ENCODE data around the gene PSMB7. TPM values are rescaled to one million over a fixed set of nuclear protein-coding genes. Genes with fewer than 3 reads are reported as not detected.

PSMB7 gene
- total RNA-seq, 1 donor from 2014 or later, result 87.6 TPM

DNA sequence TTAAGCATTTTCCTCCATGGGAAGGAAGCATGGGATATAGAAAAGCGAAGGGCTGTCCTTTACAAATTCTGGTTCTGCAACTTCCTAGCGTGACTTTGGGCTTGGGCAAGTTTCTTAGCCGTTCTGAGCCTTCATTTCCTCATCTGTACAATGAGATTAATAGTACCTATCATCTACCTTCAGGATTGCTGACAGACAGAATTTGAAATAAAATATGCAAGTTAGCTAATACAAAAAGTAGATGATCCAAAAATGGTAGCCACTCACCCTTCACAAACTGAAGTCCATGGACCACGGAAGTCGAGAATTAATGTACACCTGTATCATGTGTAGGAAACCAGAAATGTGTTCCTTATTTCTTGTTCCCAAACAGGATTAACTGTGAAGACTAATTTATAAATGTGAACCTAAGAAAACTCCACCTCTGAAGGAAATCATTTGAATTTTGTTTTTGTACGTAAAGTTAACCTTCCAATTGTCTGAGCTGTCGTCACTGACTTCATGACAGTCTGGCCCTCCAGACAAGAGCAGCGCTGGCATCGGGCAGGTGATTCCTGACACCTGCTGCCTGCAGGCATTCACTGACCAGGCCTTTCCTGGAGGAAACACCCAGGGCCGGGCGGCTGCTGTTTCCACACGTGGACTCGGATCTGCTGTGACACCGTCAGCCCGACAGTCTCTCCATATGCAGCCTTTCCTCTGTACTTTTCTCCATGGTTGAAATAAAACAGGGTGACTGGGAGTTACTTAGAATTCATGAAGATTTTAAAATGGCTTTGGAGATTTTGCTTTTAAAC is 63.4 kb downstream of the PSMB7 start:
- ATAC-seq, result no peak
- intact Hi-C loops (cut with DNase I), result no loop called here
- peak; percentile 60 for DNase-seq (ENCODE audit: low spot score)

DNA sequence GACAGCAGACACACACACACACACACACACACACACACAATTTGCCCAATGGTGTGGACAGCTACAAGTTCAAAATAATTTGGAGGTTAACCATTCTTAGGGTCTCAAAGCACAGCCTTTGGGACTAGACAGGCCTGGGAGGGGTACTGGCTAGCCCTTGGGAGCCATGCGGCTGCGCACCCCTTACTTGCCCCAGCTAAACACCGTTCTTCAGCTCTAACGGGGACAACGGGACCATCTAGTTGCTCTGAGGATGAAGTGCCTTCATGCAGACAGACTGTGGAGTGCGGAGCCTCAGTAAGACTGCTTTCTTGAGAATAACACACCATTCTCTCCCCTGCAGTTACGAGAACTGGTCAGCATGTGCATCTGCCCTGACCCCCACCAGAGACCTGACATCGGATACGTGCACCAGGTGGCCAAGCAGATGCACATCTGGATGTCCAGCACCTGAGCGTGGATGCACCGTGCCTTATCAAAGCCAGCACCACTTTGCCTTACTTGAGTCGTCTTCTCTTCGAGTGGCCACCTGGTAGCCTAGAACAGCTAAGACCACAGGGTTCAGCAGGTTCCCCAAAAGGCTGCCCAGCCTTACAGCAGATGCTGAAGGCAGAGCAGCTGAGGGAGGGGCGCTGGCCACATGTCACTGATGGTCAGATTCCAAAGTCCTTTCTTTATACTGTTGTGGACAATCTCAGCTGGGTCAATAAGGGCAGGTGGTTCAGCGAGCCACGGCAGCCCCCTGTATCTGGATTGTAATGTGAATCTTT is 64.6 kb downstream of the PSMB7 start:
- DNase-seq (ENCODE audit: low spot score), result peak; percentile 42
- no peak for ATAC-seq
- intact Hi-C loops (cut with DNase I), result no loop called here

DNA sequence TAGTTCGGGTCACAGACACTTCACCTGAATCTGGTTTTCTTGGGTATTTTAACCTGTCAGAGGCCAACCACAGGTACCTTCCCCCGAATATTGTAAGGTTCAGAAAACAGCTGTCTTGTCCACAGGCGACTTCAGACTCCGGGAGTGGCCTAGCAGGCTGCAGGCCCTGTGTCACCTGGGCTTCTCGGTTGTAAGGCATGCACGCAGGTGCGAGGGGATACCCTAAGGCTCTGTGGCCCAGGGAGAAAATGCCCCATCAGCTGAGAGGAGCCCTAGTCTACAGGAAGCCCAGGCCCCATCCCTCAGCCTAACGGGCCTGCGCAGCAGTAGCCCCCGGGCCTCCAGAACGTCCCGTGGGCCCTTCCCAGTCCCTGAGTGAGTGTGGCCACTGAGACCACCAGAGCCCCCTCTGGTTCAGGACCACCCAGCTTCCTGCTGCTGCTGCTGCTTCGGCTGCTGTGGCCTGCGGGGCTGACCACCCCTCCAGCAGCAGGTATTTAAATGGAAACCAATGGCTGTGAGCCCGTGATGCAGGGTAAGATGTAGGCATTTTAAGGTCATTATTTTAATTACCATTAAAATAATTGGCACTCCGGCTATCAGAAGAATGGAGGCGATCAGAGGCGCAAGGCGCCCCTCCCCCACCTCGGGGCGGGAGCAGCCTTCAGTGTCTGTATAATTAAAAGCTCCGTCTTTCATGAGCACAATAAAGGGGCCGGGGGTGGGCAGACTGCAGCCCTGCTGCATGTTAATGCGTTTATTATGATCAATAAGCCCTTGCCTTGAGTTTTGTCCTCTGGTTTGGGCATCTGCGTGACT is 65.4 kb downstream of the PSMB7 start:
- intact Hi-C loops (cut with DNase I), result no loop called here
- DNase-seq (ENCODE audit: low spot score) (peak; percentile 48), ATAC-seq (no peak)

DNA sequence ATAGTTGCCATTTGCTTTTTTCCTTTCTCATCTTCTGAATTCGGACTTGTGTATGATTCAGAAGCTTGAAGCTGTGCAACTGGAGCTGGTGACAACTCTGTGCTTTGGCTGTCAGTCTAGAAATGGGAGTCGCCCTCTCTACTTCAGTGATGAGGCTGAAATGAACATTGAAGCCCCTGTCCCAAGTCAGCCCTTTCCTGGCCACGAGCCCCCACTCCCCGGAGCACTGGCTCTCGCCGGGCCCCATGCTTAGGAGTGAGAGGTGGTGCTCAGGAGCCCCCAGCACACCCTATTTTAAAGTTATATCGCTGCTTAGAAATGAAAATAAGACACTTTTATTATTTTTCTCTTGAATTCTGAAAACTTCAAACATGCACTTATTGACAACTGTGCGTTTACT is 66.0 kb downstream of the PSMB7 start:
- DNase-seq (ENCODE audit: low spot score) (peak; percentile 41), ATAC-seq (no peak)
- intact Hi-C loops (cut with DNase I), result no loop called here

DNA sequence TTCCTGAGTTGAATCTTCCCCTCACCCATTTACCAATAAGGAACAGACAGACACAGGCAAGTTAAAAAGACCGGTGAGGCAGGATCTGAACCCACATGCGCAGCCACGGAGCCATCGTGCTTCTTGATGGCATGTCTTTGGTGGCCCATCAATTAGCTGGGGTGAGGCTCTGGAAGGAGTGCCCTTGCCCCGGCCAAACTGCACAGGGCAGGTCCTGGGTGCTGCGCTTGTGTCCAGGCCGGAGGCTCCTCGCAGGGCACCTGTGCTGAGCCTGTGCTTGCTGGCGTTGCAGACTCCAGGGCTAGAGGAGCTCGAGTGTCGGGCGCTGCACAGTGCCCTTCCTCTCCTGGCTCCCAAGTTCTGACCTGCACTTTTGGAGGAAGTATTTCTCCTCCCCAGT is 66.4 kb downstream of the PSMB7 start:
- peak; percentile 51 for DNase-seq (ENCODE audit: low spot score)
- intact Hi-C loops (cut with DNase I), result no loop called here
- no peak for ATAC-seq

DNA sequence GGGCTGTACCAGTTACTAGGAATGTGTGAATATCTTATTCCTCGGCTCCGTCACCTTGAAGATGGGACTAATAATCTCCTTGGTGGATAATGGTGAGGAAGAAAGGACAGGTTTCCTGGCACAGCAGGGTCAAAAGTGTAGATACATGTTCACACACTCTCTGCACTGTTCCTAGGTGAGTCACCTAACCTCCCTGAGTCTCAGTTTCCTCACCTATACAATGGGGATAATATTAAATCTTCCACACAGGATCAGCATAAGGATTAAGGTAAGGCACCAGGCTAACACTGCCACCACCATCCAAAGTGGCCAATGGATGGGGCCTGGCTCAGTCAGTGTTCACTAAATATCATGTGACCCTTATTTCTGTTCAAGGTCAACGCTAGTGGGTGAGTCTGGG is 66.9 kb downstream of the PSMB7 start:
- ATAC-seq, result no peak
- no peak for DNase-seq (ENCODE audit: low spot score)
- intact Hi-C loops (cut with DNase I), result no loop called here

DNA sequence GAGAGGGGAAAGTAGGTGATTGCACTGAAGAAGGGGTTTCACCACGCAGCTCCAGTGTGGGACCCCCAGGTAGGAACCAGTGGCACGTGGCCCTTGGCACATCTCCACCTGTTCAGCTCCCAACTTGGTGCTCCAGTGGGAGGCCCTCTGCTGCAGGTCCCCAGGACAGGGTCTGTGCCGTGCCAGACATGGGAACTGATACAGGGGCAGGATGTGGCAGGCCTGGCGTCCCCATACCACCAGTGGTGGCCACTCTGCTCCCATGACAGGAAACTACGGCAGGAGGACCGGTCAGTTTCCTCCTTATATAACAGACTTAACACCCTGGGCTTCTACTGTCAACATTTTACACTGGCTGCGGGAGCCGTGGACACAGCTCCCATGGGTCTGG is 67.3 kb downstream of the PSMB7 start:
- DNase-seq (ENCODE audit: low spot score), result no peak
- ATAC-seq, result no peak
- intact Hi-C loops (cut with DNase I), result no loop called here

DNA sequence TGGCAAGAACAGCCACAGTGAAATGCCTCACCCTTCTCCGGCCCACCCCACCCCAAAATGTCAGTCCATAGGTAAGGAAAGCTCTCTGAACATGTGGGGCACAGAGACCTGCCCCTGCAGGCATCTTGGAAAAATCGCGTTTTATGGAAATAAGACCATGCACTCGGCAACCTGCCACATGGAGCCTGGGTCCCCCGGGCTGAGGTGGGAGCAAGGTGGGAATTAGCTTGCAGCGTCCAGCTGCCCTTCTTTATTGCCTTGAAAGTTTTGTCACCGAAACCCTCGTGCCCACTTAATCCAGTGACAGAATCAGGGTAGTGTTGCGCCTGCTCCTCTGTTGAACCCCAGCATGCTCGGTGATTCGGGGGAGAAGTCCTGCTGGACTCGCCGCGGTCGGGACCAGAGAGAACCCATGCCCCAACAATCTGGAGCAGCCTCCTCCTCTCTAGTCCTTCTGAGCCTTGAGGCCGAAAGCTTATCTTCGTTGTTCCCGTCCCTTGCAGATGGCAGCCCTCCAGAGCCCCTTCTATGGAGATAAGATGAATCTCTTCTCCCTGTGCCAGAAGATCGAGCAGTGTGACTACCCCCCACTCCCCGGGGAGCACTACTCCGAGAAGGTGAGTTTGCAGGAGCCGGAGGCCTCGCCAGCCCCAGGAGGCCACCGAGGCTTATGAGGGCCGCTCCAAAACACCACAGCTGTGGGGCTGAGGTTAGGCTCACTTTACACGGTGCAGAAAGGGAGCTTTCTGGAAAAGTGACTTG is 67.9 kb downstream of the PSMB7 start:
- no peak for ATAC-seq
- DNase-seq (ENCODE audit: low spot score), result no peak
- intact Hi-C loops (cut with DNase I), result no loop called here

DNA sequence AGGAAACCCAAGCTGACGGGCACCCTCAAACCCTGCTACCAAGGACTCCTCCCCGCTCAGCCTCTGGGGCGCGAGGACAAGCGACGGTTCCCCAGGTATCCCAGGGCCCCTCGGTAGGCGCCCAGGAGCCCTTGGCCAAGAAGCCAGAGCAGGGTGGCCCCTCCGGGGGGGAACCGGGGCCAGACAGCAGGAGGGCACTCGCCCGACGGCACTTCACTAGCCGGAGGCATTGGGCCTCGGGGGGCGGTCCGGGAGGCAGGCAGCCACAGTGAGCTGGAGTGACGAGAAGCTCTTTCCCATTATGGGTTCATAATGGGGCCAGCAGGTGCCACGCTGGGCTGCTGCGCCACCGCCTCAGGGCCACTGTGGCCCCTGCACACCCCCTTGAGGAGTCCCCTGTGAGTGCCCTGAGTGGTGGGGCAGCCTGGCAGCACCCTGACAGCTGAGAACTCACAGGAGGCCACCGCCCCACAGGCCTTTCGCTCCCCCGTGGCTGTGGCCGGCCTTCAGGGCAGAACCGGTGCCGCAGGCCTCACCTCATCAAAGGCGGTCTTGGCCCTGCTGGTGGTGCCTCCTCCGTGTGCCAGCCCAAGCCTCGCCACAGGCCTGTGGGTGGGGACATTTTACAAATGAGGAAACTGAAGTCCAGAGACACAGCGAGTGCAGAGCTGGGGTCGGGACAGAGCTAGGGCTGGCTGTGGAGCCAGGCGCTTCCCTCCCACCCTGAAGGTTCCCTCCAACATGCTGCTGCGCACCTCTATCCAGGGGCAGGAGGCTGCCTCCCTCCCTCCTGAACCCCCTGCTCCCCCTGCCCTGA is 68.7 kb downstream of the PSMB7 start:
- intact Hi-C loops (cut with DNase I), result no loop called here
- DNase-seq (ENCODE audit: low spot score) (no peak), ATAC-seq (no peak)

DNA sequence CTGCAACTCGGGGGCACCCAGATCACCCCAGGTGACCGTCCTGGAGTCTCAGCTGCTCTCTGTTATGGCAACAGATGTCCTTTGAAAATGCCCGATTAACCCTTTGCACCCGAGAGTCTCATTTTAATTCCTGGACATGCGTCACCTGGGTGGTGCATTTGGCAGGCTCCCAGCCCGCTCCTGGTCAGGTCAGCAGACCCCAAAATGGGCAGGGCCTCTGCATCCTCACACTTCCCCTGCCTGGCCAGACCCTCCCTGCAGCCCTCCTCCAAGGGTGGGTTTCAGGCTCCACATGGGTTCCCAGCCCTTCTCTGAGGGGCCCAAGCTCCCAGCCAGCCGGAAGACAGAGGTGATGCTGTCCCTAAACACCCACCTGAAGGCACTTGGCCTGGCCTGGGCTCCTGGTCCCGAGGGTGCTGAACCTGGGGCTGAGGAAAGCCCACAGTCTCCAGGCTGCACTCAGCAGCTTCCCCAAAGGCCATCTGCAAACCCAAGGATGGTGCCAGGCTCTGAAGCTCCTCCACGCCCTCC is 69.4 kb downstream of the PSMB7 start:
- no peak for ATAC-seq
- intact Hi-C loops (cut with DNase I), result no loop called here

DNA sequence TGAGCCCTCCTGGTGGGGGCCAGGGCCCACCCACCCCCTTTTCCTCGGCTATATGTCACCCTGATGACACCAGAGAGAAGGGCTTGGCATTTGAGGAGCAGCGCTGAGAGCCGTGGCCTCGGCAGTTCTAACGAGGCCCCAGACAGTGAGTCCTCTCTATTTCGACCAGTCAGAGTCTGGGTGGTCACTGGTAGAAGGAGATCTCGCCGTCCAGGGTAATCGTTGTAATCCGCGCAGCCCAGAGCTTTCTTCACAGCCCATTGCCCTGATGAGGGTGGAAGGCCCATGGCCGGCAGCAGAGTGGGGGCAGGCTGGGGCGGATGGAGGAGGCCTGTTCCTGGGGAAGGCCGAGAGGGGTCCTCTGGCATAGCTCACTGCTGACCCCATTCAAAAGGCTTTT is 70.2 kb downstream of the PSMB7 start:
- DNase-seq (ENCODE audit: low spot score), result no peak
- ATAC-seq, result no peak
- intact Hi-C loops (cut with DNase I), result no loop called here

More for the DNA sequence above, 69.4 kb downstream of the PSMB7 start:
- no peak for DNase-seq (ENCODE audit: low spot score)

DNA sequence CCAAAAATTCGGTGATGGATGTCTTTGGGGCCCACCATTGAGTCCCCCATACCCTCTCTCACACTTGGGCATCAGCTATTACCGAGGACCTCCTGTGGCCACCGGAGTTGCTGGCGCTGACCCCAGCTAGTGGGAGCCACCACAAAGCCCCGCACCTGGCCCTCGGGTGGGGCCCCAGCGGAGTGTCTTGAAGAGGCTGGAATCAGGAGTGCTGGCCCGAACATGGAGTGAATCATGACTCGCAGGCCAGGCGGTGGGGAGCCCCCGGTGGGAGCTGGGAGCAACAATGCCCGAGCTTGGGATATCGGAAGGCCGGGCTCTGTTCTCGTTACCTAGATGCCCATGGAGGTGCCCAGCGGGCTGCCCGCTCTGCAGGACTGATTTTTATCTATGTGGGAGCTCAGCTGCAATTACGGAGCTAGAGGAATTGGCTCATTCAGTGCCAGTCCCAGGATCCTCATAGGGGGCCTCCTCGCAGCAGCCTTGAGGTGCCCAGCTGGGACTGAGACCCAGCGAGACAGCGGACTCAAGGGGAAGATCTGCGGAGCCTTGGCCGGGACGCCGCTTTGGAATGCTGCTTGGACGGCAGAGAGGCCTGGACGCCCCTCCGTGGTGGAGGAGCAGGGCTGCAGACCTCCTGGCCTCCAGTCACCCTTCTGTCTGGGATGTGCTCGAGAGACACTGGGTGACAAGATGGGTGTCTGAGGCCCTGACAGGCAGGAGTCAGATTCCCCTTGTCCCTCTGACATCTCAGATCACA is 70.8 kb downstream of the PSMB7 start:
- ATAC-seq (no peak), DNase-seq (ENCODE audit: low spot score) (no peak)
- intact Hi-C loops (cut with DNase I), result no loop called here

DNA sequence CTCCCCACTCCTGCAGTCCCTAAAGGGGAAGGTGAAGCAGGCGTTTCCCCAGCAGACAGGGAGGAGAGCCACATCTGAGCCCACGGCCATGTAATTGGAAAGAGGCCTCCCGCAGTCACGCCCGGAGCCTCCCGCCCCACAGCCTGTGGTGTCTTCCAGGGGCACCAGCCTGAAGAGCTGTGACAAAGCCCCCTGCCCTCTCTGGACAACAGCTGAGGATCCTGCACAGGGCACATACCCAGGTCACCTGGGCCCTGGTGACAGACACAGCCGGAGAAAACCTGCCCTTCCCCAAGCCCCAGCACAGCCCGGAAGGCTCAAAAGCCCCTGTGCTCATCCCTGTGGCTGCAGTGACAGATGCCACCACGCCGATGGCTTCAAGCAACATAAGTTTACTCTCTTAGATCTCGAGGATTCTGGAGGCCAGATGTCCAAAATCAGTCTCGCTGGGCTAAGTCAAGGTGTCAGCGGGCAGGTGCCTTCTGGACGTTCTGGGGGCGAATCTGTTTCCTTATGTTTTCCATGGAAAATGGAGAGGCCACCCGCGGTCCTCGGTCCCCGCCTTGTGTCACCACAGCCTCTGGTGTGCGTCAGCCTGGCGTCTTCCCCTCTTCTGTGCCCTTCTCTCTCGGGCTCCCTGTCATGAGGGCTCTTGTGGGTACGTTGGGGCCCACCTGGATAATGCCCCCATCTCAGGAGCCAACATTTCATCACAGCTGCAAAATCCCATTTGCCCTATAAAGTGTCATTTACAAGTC is 71.5 kb downstream of the PSMB7 start:
- DNase-seq (ENCODE audit: low spot score), result no peak
- intact Hi-C loops (cut with DNase I), result no loop called here
- peak; percentile 3 for ATAC-seq

DNA sequence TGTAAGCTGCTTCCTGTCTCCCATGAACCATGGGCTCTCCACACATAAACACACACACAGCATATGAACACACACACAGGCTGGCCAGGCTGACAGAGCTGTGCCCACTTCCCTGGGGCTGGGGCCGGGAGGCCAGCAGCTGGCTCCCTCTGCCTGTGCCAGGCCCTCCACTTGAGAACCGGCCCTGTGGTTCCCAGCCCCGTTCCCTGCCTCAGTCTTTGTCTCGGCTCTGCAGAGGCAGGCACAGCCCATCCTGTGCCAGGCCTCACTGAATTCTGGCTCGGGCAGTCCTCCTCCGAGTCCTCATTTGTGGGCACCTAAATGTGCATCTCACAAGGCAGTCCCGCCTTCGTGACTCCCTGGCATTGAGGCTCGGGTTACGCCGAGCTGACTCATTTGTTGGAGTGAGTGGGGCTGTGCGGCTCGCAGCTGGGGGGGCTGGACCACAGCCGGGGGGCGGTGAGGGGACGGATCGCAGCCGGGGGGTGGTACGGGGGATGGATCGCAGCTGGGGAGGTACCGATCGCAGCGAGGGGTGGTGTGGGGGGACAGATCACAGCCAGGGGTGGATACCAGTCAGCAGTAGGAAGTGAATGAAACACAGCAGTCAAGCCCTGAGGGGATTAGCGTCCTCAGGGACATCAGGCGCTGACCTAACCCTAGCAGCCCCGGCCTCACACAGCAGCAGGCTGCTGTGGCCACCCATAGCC is 72.3 kb downstream of the PSMB7 start:
- peak; percentile 81 for ATAC-seq
- DNase-seq (ENCODE audit: low spot score), result peak; percentile 78
- intact Hi-C loops (cut with DNase I), result no loop called here

DNA sequence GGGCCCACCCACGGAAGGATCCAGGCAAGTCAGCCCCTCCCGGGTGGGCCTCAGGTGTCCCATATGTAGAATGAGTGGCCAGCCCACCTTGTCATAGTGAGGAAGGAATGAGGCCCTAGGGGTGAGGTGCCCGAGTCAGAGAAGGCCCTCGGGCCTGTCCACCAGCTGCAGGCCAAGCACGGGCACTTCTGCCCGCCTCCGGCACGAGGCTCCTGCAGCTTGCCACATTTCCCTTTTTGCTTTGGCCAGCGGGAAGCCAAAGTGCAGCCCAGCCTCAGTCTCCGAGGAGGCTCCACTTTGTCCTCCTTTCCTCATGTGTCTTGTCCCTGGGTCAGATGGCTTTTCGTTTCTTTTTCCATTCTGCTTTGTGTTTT is 72.9 kb downstream of the PSMB7 start:
- no peak for ATAC-seq
- no peak for DNase-seq (ENCODE audit: low spot score)
- intact Hi-C loops (cut with DNase I), result no loop called here

All from sciatic nerve (tissue), 2 donors.